K562 (cell line): ENCODE data around the gene ZNF595.

Source experiments
- AFF4 ChIP-seq: sonication (generic); formaldehyde crosslinking; IDR thresholded peaks from 2 replicates; pipeline ENCODE4 v1.8.0; 2023; ENCODE audit warnings: mild to moderate bottlenecking, missing genetic modification reagents
- CTCF ChIP-seq, 3 experiments: IDR thresholded peaks in 2 of 3; conservative IDR thresholded peaks in 1 of 3; 2 replicates each; pipeline ENCODE4 v1.5.1; 2011 to 2012; ENCODE audit warnings: low read length in 3 of 3, mild to moderate bottlenecking in 3 of 3, control low read depth in 2 of 3, improper control_type of control experiment in 1 of 3, inconsistent platforms in 1 of 3, low read depth in 1 of 3, mixed read lengths in 1 of 3, moderate library complexity in 1 of 3; ENCODE audit not compliant: insufficient read depth in 2 of 3
- JUN ChIP-seq, 2 experiments: sonication (generic) in 1 of 2; formaldehyde crosslinking in 1 of 2; IDR thresholded peaks; 2 replicates each; pipeline versions ENCODE4 v1.6.1 to v1.8.0; 2012 to 2022; ENCODE audit warnings: borderline replicate concordance in 2 of 2, mild to moderate bottlenecking in 2 of 2, improper control_type of control experiment in 1 of 2, low read depth in 1 of 2, low read length in 1 of 2, missing genetic modification reagents in 1 of 2
- LCOR ChIP-seq: sonication (generic); formaldehyde crosslinking; IDR thresholded peaks from 2 replicates; pipeline ENCODE4 v1.8.0; 2022; ENCODE audit warnings: mild to moderate bottlenecking, missing genetic modification reagents
- MXI1 ChIP-seq: IDR thresholded peaks from 2 replicates; pipeline ENCODE4 v1.6.1; 2011; ENCODE audit warnings: low read depth, mild to moderate bottlenecking, improper control_type of control experiment, low read length
- MYBL2 ChIP-seq, 2 experiments: fragments of 450-650 bp in 1 of 2; sonication (generic) in 1 of 2; formaldehyde crosslinking in 1 of 2; IDR thresholded peaks; 2 replicates each; pipeline versions ENCODE4 v1.6.1 to v1.8.1; 2017 to 2022; ENCODE audit warnings: borderline replicate concordance in 1 of 2, inconsistent platforms in 1 of 2, low read depth in 1 of 2, mild to moderate bottlenecking in 1 of 2, missing genetic modification reagents in 1 of 2, moderate library complexity in 1 of 2
- PATZ1 ChIP-seq: fragments of 250-450 bp; sonication (Bioruptor Pico); IDR thresholded peaks from 2 replicates; pipeline ENCODE4 v1.5.0; 2020; ENCODE audit warnings: mild to moderate bottlenecking, borderline replicate concordance
- POLR2AphosphoS5 ChIP-seq: IDR thresholded peaks from 2 replicates; pipeline ENCODE4 v1.6.1; 2011; ENCODE audit warnings: mild to moderate bottlenecking, low read depth, low read length, moderate library complexity; ENCODE audit not compliant: control insufficient read depth, insufficient read depth
- SIN3A ChIP-seq, 2 experiments: fragments of 150-350 bp in 1 of 2; IDR thresholded peaks; 2 replicates each; pipeline ENCODE4 v1.6.1; 2011 to 2016; ENCODE audit warnings: borderline replicate concordance in 2 of 2, low read depth in 2 of 2, low read length in 2 of 2, mild to moderate bottlenecking in 2 of 2, moderate library complexity in 2 of 2; ENCODE audit not compliant: control insufficient read depth in 1 of 2
- TEAD4 ChIP-seq, 2 experiments: sonication (generic) in 1 of 2; formaldehyde crosslinking in 1 of 2; IDR thresholded peaks; 2 replicates each; pipeline versions ENCODE4 v1.6.1 to v1.8.0; 2012 to 2022; ENCODE audit warnings: borderline replicate concordance in 1 of 2, inconsistent platforms in 1 of 2, low read length in 1 of 2, mild to moderate bottlenecking in 1 of 2, missing genetic modification reagents in 1 of 2
- TF ChIP-seq, protein P1 (sequence below), 2 experiments: fragments of 150-350 bp in 1 of 2; IDR thresholded peaks; 2 replicates each; pipeline ENCODE4 v1.6.1; 2012 to 2016; ENCODE audit warnings: low read depth in 2 of 2, low read length in 2 of 2, mild to moderate bottlenecking in 1 of 2, moderate library complexity in 1 of 2
- TF ChIP-seq, protein P2 (sequence below), 2 experiments: fragments of 450-650 bp; formaldehyde crosslinking in 1 of 2; IDR thresholded peaks; 2 replicates each; pipeline versions ENCODE4 v1.4.0 to v1.6.1; 2014 to 2020; ENCODE audit warnings: mild to moderate bottlenecking in 2 of 2, borderline replicate concordance in 1 of 2, low read depth in 1 of 2

GRCh38 chr4:132483-132882 lies 79.4 kb downstream of the ZNF595 start:
- TF ChIP-seq CTCF (IDR thresholded peaks at IDR 0.05 in 2 of 3, conservative IDR thresholded peaks at IDR 0.05 in 1 of 3; ENCODE audit: insufficient read depth in 2 of 3, low read depth in 1 of 3, low read length in 3 of 3) (no peak), SIN3A (IDR thresholded peaks at IDR 0.05; ENCODE audit: borderline replicate concordance in 2 of 2, control insufficient read depth in 1 of 2, low read depth in 2 of 2, low read length in 2 of 2) (no peak), AFF4 (no peak), JUN (IDR thresholded peaks at IDR 0.05; ENCODE audit: borderline replicate concordance, low read depth, low read length) (no peak), JUN (CRISPR knock-in tag; IDR thresholded peaks at IDR 0.05; ENCODE audit: borderline replicate concordance) (no peak), TEAD4 (IDR thresholded peaks at IDR 0.05; ENCODE audit: low read length) (no peak), TEAD4 (CRISPR knock-in tag; IDR thresholded peaks at IDR 0.05; ENCODE audit: borderline replicate concordance) (no peak), POLR2AphosphoS5 (no peak), LCOR (CRISPR knock-in tag) (no peak), PATZ1 (no peak), MYBL2 (IDR thresholded peaks at IDR 0.05; ENCODE audit: low read depth) (no peak), MYBL2 (CRISPR knock-in tag; IDR thresholded peaks at IDR 0.05; ENCODE audit: borderline replicate concordance) (no peak), MXI1 (no peak)
- TF ChIP-seq, protein P1, sequence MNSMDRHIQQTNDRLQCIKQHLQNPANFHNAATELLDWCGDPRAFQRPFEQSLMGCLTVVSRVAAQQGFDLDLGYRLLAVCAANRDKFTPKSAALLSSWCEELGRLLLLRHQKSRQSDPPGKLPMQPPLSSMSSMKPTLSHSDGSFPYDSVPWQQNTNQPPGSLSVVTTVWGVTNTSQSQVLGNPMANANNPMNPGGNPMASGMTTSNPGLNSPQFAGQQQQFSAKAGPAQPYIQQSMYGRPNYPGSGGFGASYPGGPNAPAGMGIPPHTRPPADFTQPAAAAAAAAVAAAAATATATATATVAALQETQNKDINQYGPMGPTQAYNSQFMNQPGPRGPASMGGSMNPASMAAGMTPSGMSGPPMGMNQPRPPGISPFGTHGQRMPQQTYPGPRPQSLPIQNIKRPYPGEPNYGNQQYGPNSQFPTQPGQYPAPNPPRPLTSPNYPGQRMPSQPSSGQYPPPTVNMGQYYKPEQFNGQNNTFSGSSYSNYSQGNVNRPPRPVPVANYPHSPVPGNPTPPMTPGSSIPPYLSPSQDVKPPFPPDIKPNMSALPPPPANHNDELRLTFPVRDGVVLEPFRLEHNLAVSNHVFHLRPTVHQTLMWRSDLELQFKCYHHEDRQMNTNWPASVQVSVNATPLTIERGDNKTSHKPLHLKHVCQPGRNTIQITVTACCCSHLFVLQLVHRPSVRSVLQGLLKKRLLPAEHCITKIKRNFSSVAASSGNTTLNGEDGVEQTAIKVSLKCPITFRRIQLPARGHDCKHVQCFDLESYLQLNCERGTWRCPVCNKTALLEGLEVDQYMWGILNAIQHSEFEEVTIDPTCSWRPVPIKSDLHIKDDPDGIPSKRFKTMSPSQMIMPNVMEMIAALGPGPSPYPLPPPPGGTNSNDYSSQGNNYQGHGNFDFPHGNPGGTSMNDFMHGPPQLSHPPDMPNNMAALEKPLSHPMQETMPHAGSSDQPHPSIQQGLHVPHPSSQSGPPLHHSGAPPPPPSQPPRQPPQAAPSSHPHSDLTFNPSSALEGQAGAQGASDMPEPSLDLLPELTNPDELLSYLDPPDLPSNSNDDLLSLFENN (IDR thresholded peaks at IDR 0.05; ENCODE audit: low read depth in 2 of 2, low read length in 2 of 2), result no peak
- TF ChIP-seq, protein P2, sequence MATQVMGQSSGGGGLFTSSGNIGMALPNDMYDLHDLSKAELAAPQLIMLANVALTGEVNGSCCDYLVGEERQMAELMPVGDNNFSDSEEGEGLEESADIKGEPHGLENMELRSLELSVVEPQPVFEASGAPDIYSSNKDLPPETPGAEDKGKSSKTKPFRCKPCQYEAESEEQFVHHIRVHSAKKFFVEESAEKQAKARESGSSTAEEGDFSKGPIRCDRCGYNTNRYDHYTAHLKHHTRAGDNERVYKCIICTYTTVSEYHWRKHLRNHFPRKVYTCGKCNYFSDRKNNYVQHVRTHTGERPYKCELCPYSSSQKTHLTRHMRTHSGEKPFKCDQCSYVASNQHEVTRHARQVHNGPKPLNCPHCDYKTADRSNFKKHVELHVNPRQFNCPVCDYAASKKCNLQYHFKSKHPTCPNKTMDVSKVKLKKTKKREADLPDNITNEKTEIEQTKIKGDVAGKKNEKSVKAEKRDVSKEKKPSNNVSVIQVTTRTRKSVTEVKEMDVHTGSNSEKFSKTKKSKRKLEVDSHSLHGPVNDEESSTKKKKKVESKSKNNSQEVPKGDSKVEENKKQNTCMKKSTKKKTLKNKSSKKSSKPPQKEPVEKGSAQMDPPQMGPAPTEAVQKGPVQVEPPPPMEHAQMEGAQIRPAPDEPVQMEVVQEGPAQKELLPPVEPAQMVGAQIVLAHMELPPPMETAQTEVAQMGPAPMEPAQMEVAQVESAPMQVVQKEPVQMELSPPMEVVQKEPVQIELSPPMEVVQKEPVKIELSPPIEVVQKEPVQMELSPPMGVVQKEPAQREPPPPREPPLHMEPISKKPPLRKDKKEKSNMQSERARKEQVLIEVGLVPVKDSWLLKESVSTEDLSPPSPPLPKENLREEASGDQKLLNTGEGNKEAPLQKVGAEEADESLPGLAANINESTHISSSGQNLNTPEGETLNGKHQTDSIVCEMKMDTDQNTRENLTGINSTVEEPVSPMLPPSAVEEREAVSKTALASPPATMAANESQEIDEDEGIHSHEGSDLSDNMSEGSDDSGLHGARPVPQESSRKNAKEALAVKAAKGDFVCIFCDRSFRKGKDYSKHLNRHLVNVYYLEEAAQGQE (IDR thresholded peaks at IDR 0.05; ENCODE audit: borderline replicate concordance), result no peak
- TF ChIP-seq, protein P2 (CRISPR knock-in tag; IDR thresholded peaks at IDR 0.05; ENCODE audit: low read depth), result no peak
